HepG2 (cell line): ENCODE results near the gene STK36. TPM values are rescaled to one million over a fixed set of nuclear protein-coding genes. Genes with fewer than 3 reads are reported as not detected.

Source experiments
- DDIT3 ChIP-seq: sonication (generic); formaldehyde crosslinking; IDR thresholded peaks from 2 replicates; pipeline ENCODE4 v1.4.0; 2020; ENCODE audit warnings: mild to moderate bottlenecking, missing genetic modification reagents
- HBP1 ChIP-seq: IDR thresholded peaks from 2 replicates; pipeline ENCODE4 v1.6.1; 2016; ENCODE audit warnings: low read depth, control low read depth
- KDM5B ChIP-seq: sonication (generic); formaldehyde crosslinking; IDR thresholded peaks from 2 replicates; pipeline ENCODE4 v1.4.0; 2020; ENCODE audit warnings: missing genetic modification reagents, mild to moderate bottlenecking, borderline replicate concordance
- MXD3 ChIP-seq: IDR thresholded peaks from 2 replicates; pipeline ENCODE4 v1.6.1; 2016; ENCODE audit warnings: mild to moderate bottlenecking, missing biosample characterization, missing genetic modification reagents
- NAIF1 ChIP-seq: sonication (generic); formaldehyde crosslinking; IDR thresholded peaks from 2 replicates; pipeline ENCODE4 v1.5.0; 2020; ENCODE audit warnings: mild to moderate bottlenecking, missing genetic modification reagents, borderline replicate concordance
- RERE ChIP-seq: IDR thresholded peaks from 2 replicates; pipeline ENCODE4 v1.6.1; 2016; ENCODE audit warnings: low read depth, missing genetic modification reagents, missing compliant biosample characterization
- SMC3 ChIP-seq: IDR thresholded peaks from 2 replicates; pipeline ENCODE4 v1.6.1; 2011; ENCODE audit warnings: low read length, improper control_type of control experiment
- ZBTB42 ChIP-seq: sonication (generic); formaldehyde crosslinking; IDR thresholded peaks from 2 replicates; pipeline ENCODE4 v1.5.0; 2020; ENCODE audit warnings: mild to moderate bottlenecking, missing genetic modification reagents
- ZNF34 ChIP-seq: sonication (generic); formaldehyde crosslinking; IDR thresholded peaks from 2 replicates; pipeline ENCODE4 v1.4.0; 2020; ENCODE audit warnings: mild to moderate bottlenecking, missing genetic modification reagents, borderline replicate concordance
- ZNF646 ChIP-seq: sonication (generic); formaldehyde crosslinking; IDR thresholded peaks from 2 replicates; pipeline ENCODE4 v1.9.0; 2021; ENCODE audit warnings: mild to moderate bottlenecking, missing genetic modification reagents
- polyA plus RNA-seq, 8 experiments: library from polyadenylated mRNA; depleted of rRNA in 3 of 8; stranded (reverse) in 7 of 8; unstranded in 1 of 8; fragments of >200 nt; fragmentation: Illumina TruSeq in 4 of 8; extraction: Trizol in 4 of 8; gene quantifications; 2 replicates each; pipeline versions ENCODE4 v1.2.1 to v1.2.3, GENCODE V29; 2011 to 2016; ENCODE audit warnings: low read depth in 4 of 8, missing spikeins in 1 of 8, mixed read lengths in 1 of 8; ENCODE audit not compliant: insufficient read depth in 1 of 8
- total RNA-seq, 5 experiments: library from RNA; depleted of rRNA; stranded (reverse); fragments of >200 nt; fragmentation: Illumina TruSeq; extraction: Trizol; gene quantifications; 2 replicates each; pipeline ENCODE4 v1.2.3, GENCODE V29; 2016; ENCODE audit warnings: low read depth in 1 of 5

STK36 gene
- total and polyA plus RNA-seq, 2 of the 13 experiments (the other 11 are each of a cell fraction or from before 2014, with no cell fraction given): 45.9 to 83.5 TPM

- 0 out of 2 replicates have a peak, but pooled peaks have one; percentile 17 for TF ChIP-seq HBP1 (CRISPR knock-in tag)
- TF ChIP-seq DDIT3 (CRISPR knock-in tag): no peak
- no peak; the same call in 1 of the 2 replicates for TF ChIP-seq ZNF34 (CRISPR knock-in tag)
- TF ChIP-seq NAIF1: no peak
- TF ChIP-seq ZNF646: no peak
- no peak for TF ChIP-seq MXD3 (CRISPR knock-in tag)
- peak; percentile 31 for TF ChIP-seq SMC3
- TF ChIP-seq KDM5B (CRISPR knock-in tag): peak; percentile 45; the same call in 1 of the 2 replicates
- no peak for TF ChIP-seq ZBTB42 (CRISPR knock-in tag)
- no peak for TF ChIP-seq RERE
Observed at GRCh38 chr2:218745559-218746469, 73.9 kb downstream of the STK36 start (continued).
